ENCODE measurements around the gene CNOT1.

Gene CNOT1

GRCh38 chr16:58507963-58508670, 121.5 kb downstream of the CNOT1 start:
- TF ChIP-seq EZH2 (optimal IDR thresholded peaks at IDR 0.05; ENCODE audit: low read depth, low read length) (no peak), EZH2phosphoT487 (IDR thresholded peaks at IDR 0.05; ENCODE audit: low read length) (no peak), CTCF (IDR thresholded peaks at IDR 0.05; ENCODE audit: low read length) (no peak)
- no peaks in the 10 kb centered on the region for H3F3A ChIP-seq (ENCODE audit: insufficient read depth, low read length)
- no peaks in the 10 kb centered on the region for H3K9me2 ChIP-seq (replicated peaks; ENCODE audit: insufficient read depth, low read length)
- H2AFZ ChIP-seq (ENCODE audit: low read length): no peak overlapping the region
- no peaks in the 10 kb centered on the region for H3K27me3 ChIP-seq (replicated peaks; ENCODE audit: insufficient read depth, low read length)
- H3K36me3 ChIP-seq (replicated peaks; ENCODE audit: insufficient read depth, low read length): no peaks in the 10 kb centered on the region
- H3K4me1 ChIP-seq (ENCODE audit: low read length): no peaks in the 10 kb centered on the region
- H4K20me1 ChIP-seq (ENCODE audit: insufficient read depth, low read length): no peaks in the 10 kb centered on the region
- H3K4me2 ChIP-seq (ENCODE audit: low read depth, low read length): no peak overlapping the region
- no peaks in the 10 kb centered on the region for H3K79me2 ChIP-seq (ENCODE audit: low read length)
- H3K27ac ChIP-seq (ENCODE audit: low read length): no peak overlapping the region
- DNase-seq: no peak
- H3K9me3 ChIP-seq (replicated peaks; ENCODE audit: insufficient read depth, low read length): no peaks in the 10 kb centered on the region
- no peak overlapping the region for H3K9ac ChIP-seq (ENCODE audit: low read length)
- no peak overlapping the region for H3K4me3 ChIP-seq (ENCODE audit: low read length)

GRCh38 chr16:58507195-58507962, 122.2 kb downstream of the CNOT1 start:
- H4K20me1 ChIP-seq (ENCODE audit: insufficient read depth, low read length): no peaks in the 10 kb centered on the region
- no peaks in the 10 kb centered on the region for H3K9me2 ChIP-seq (replicated peaks; ENCODE audit: insufficient read depth, low read length)
- no peaks in the 10 kb centered on the region for H3K79me2 ChIP-seq (ENCODE audit: low read length)
- H3K9me3 ChIP-seq (replicated peaks; ENCODE audit: insufficient read depth, low read length): no peaks in the 10 kb centered on the region
- no peaks in the 10 kb centered on the region for H3K36me3 ChIP-seq (replicated peaks; ENCODE audit: insufficient read depth, low read length)
- H3F3A ChIP-seq (ENCODE audit: insufficient read depth, low read length): no peaks in the 10 kb centered on the region
- no peak overlapping the region for H3K9ac ChIP-seq (ENCODE audit: low read length)
- H3K4me1 ChIP-seq (ENCODE audit: low read length): no peaks in the 10 kb centered on the region
- H3K4me2 ChIP-seq (ENCODE audit: low read depth, low read length): no peak overlapping the region
- no peak overlapping the region for H3K27ac ChIP-seq (ENCODE audit: low read length)
- no peak overlapping the region for H2AFZ ChIP-seq (ENCODE audit: low read length)
- no peaks in the 10 kb centered on the region for H3K27me3 ChIP-seq (replicated peaks; ENCODE audit: insufficient read depth, low read length)
- no peak for TF ChIP-seq EZH2 (optimal IDR thresholded peaks at IDR 0.05; ENCODE audit: low read depth, low read length)
- TF ChIP-seq CTCF (IDR thresholded peaks at IDR 0.05; ENCODE audit: low read length): no peak
- no peak for TF ChIP-seq EZH2phosphoT487 (IDR thresholded peaks at IDR 0.05; ENCODE audit: low read length)
- no peak for DNase-seq
- no peak overlapping the region for H3K4me3 ChIP-seq (ENCODE audit: low read length)

GRCh38 chr16:58506241-58507194, 123.1 kb downstream of the CNOT1 start:
- H2AFZ ChIP-seq (ENCODE audit: low read length): no peak overlapping the region
- H3K9me3 ChIP-seq (replicated peaks; ENCODE audit: insufficient read depth, low read length): no peaks in the 10 kb centered on the region
- no peaks in the 10 kb centered on the region for H3K27me3 ChIP-seq (replicated peaks; ENCODE audit: insufficient read depth, low read length)
- no peaks in the 10 kb centered on the region for H3F3A ChIP-seq (ENCODE audit: insufficient read depth, low read length)
- no peaks in the 10 kb centered on the region for H3K79me2 ChIP-seq (ENCODE audit: low read length)
- no peak for DNase-seq
- no peaks in the 10 kb centered on the region for H3K9me2 ChIP-seq (replicated peaks; ENCODE audit: insufficient read depth, low read length)
- H3K4me2 ChIP-seq (ENCODE audit: low read depth, low read length): no peak overlapping the region
- no peaks in the 10 kb centered on the region for H4K20me1 ChIP-seq (ENCODE audit: insufficient read depth, low read length)
- no peak overlapping the region for H3K9ac ChIP-seq (ENCODE audit: low read length)
- TF ChIP-seq CTCF (IDR thresholded peaks at IDR 0.05; ENCODE audit: low read length): no peak
- TF ChIP-seq EZH2 (optimal IDR thresholded peaks at IDR 0.05; ENCODE audit: low read depth, low read length): no peak
- no peak for TF ChIP-seq EZH2phosphoT487 (IDR thresholded peaks at IDR 0.05; ENCODE audit: low read length)
- H3K4me3 ChIP-seq (ENCODE audit: low read length): no peak overlapping the region
- H3K27ac ChIP-seq (ENCODE audit: low read length): no peak overlapping the region
- no peaks in the 10 kb centered on the region for H3K36me3 ChIP-seq (replicated peaks; ENCODE audit: insufficient read depth, low read length)
- peaks cover 4% of the 10 kb centered on the region; the same call in 1 of the 2 replicates for H3K4me1 ChIP-seq (ENCODE audit: low read length)

Measured in MM.1S (cell line).